Measurements from ENCODE around the gene AARSD1.
"Not testable (repeated sequence)": the region's sequence is repeated elsewhere in the genome, so short reads cannot be mapped to it uniquely, and the experiment has no call there.

DNA sequence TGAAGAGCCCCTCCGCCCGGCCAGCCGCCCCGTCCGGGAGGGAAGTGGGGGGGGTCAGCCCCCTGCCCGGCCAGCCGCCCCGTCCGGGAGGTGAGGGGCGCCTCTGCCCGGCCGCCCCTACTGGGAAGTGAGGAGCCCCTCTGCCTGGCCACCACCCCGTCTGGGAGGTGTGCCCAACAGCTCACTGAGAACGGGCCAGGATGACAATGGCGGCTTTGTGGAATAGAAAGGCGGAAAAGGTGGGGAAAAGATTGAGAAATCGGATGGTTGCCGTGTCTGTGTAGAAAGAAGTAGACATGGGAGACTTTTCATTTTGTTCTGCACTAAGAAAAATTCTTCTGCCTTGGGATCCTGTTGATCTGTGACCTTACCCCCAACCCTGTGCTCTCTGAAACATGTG lies 9.1 kb upstream of the AARSD1 start:
- TF ChIP-seq, protein P1, sequence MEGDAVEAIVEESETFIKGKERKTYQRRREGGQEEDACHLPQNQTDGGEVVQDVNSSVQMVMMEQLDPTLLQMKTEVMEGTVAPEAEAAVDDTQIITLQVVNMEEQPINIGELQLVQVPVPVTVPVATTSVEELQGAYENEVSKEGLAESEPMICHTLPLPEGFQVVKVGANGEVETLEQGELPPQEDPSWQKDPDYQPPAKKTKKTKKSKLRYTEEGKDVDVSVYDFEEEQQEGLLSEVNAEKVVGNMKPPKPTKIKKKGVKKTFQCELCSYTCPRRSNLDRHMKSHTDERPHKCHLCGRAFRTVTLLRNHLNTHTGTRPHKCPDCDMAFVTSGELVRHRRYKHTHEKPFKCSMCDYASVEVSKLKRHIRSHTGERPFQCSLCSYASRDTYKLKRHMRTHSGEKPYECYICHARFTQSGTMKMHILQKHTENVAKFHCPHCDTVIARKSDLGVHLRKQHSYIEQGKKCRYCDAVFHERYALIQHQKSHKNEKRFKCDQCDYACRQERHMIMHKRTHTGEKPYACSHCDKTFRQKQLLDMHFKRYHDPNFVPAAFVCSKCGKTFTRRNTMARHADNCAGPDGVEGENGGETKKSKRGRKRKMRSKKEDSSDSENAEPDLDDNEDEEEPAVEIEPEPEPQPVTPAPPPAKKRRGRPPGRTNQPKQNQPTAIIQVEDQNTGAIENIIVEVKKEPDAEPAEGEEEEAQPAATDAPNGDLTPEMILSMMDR (IDR thresholded peaks at IDR 0.05), result not testable (repeated sequence)
- TF ChIP-seq POLR2AphosphoS5, TCF7L2 (IDR thresholded peaks at IDR 0.05; ENCODE audit: low read depth, low read length): not testable (repeated sequence)
- TF ChIP-seq, protein P2, sequence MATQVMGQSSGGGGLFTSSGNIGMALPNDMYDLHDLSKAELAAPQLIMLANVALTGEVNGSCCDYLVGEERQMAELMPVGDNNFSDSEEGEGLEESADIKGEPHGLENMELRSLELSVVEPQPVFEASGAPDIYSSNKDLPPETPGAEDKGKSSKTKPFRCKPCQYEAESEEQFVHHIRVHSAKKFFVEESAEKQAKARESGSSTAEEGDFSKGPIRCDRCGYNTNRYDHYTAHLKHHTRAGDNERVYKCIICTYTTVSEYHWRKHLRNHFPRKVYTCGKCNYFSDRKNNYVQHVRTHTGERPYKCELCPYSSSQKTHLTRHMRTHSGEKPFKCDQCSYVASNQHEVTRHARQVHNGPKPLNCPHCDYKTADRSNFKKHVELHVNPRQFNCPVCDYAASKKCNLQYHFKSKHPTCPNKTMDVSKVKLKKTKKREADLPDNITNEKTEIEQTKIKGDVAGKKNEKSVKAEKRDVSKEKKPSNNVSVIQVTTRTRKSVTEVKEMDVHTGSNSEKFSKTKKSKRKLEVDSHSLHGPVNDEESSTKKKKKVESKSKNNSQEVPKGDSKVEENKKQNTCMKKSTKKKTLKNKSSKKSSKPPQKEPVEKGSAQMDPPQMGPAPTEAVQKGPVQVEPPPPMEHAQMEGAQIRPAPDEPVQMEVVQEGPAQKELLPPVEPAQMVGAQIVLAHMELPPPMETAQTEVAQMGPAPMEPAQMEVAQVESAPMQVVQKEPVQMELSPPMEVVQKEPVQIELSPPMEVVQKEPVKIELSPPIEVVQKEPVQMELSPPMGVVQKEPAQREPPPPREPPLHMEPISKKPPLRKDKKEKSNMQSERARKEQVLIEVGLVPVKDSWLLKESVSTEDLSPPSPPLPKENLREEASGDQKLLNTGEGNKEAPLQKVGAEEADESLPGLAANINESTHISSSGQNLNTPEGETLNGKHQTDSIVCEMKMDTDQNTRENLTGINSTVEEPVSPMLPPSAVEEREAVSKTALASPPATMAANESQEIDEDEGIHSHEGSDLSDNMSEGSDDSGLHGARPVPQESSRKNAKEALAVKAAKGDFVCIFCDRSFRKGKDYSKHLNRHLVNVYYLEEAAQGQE (IDR thresholded peaks at IDR 0.05; ENCODE audit: insufficient read depth in 1 of 2, low read depth in 2 of 2, low read length in 1 of 2), result not testable (repeated sequence)

Data from Panc1 (cell line).